ENCODE measurements around the gene GABRG3.

GABRG3 gene

DNA sequence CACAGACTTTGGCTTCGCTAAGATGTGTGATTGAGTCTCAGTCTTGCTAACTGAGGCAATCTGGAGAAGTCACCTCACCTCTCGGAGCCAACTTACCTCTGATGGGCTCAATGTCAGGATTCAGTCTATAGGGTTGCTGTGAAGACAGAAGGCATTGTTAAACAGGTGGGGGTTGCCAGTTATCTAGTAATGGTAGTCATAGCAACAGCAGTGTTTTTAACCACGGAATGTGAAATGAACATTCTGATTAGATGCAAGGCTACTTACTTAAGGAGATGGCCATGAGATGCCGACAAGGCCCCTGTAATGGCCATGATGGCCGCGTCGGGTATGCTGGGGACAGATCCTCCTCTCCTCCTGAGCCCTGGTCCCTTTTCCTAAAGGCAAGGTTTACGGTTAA, 243.1 kb downstream of the GABRG3 start:
- no peak overlapping the region for H3K4me3 ChIP-seq (ENCODE audit: insufficient read depth, low read length, poor library complexity, severe bottlenecking)
- no peaks in the 10 kb centered on the region for H3K36me3 ChIP-seq (ENCODE audit: low read length)
- no peak overlapping the region for H3K9ac ChIP-seq (ENCODE audit: low read length)
- no peaks in the 10 kb centered on the region for H3K9me3 ChIP-seq (ENCODE audit: insufficient read depth, low read length)
- H3K27me3 ChIP-seq (ENCODE audit: low read length) = no peaks in the 10 kb centered on the region
- no peaks in the 10 kb centered on the region for H3K9me2 ChIP-seq (replicated peaks; ENCODE audit: insufficient read depth, low read length)
- no peak overlapping the region for H3K4me2 ChIP-seq (ENCODE audit: low read depth, low read length, poor library complexity, severe bottlenecking)
- no peaks in the 10 kb centered on the region for H3F3A ChIP-seq (ENCODE audit: insufficient read depth)
- TF ChIP-seq EZH2phosphoT487 (conservative IDR thresholded peaks at IDR 0.05; ENCODE audit: low read length) = no peak
- TF ChIP-seq, protein P1, sequence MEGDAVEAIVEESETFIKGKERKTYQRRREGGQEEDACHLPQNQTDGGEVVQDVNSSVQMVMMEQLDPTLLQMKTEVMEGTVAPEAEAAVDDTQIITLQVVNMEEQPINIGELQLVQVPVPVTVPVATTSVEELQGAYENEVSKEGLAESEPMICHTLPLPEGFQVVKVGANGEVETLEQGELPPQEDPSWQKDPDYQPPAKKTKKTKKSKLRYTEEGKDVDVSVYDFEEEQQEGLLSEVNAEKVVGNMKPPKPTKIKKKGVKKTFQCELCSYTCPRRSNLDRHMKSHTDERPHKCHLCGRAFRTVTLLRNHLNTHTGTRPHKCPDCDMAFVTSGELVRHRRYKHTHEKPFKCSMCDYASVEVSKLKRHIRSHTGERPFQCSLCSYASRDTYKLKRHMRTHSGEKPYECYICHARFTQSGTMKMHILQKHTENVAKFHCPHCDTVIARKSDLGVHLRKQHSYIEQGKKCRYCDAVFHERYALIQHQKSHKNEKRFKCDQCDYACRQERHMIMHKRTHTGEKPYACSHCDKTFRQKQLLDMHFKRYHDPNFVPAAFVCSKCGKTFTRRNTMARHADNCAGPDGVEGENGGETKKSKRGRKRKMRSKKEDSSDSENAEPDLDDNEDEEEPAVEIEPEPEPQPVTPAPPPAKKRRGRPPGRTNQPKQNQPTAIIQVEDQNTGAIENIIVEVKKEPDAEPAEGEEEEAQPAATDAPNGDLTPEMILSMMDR (IDR thresholded peaks at IDR 0.05; ENCODE audit: insufficient read depth, low read length, poor library complexity, severe bottlenecking) = no peak
- no peak overlapping the region for H3K27ac ChIP-seq (ENCODE audit: low read depth, low read length)
- H4K20me1 ChIP-seq (ENCODE audit: low read depth, low read length) = no peaks in the 10 kb centered on the region
- H2AFZ ChIP-seq (ENCODE audit: low read depth, low read length, severe bottlenecking) = no peak overlapping the region
- no peaks in the 10 kb centered on the region for H3K79me2 ChIP-seq (ENCODE audit: insufficient read depth, low read length)

DNA sequence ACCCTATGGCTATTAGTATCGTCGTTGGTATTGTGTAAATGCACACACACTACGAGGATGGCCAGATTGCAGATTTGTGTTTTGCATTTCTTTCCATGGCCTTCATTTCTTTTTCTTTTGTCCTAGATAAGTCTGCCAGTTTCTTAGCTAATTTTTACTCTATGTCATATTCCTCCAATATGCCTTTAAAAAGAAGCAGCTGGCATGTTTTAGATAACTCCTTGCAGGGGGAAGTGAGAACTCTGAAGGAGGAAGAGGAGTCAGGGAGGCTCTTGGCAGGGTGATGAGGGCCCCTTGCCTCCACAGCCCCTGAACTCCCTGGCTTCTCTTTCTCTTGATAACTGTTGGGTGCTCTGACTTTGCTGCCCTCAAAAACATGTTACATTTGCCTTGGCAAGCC, 244.0 kb downstream of the GABRG3 start:
- Histone ChIP-seq H3K9ac (ENCODE audit: low read length) (no peak overlapping the region), H3K79me2 (ENCODE audit: insufficient read depth, low read length) (no peaks in the 10 kb centered on the region), H4K20me1 (ENCODE audit: low read depth, low read length) (no peaks in the 10 kb centered on the region), H3K4me2 (ENCODE audit: low read depth, low read length, poor library complexity, severe bottlenecking) (no peak overlapping the region), H3K9me3 (ENCODE audit: insufficient read depth, low read length) (no peaks in the 10 kb centered on the region), H2AFZ (ENCODE audit: low read depth, low read length, severe bottlenecking) (no peak overlapping the region), H3F3A (ENCODE audit: insufficient read depth) (no peaks in the 10 kb centered on the region), H3K36me3 (ENCODE audit: low read length) (no peaks in the 10 kb centered on the region), H3K27me3 (ENCODE audit: low read length) (no peaks in the 10 kb centered on the region), H3K4me3 (ENCODE audit: insufficient read depth, low read length, poor library complexity, severe bottlenecking) (no peak overlapping the region), H3K9me2 (replicated peaks; ENCODE audit: insufficient read depth, low read length) (no peaks in the 10 kb centered on the region), H3K27ac (ENCODE audit: low read depth, low read length) (no peak overlapping the region)
- TF ChIP-seq, protein P1 (IDR thresholded peaks at IDR 0.05; ENCODE audit: insufficient read depth, low read length, poor library complexity, severe bottlenecking) = no peak
- no peak for TF ChIP-seq EZH2phosphoT487 (conservative IDR thresholded peaks at IDR 0.05; ENCODE audit: low read length)

DNA sequence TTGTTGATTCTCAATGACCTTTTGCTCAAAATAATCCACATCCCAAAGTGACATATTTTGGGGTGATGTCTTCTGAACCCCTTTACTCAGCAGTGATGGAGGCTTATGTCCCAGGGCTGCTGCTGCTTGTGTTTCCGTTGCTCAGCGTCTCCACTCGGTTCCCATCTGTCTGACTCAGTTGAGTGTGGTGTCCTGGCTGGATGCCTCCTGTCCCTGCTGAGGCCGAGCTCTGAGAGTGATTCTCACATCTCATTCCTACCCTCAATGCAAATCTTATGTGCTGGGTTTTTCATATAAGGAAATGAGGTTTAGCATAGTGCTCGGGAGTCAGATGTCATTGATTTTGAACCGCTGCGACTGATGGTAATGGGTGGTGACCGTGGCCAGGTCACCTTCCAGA, 247.4 kb downstream of the GABRG3 start:
- H4K20me1 ChIP-seq (ENCODE audit: low read depth, low read length) = no peaks in the 10 kb centered on the region
- TF ChIP-seq, protein P1 (IDR thresholded peaks at IDR 0.05; ENCODE audit: insufficient read depth, low read length, poor library complexity, severe bottlenecking) = no peak
- no peak for TF ChIP-seq EZH2phosphoT487 (conservative IDR thresholded peaks at IDR 0.05; ENCODE audit: low read length)
- H3K4me3 ChIP-seq (ENCODE audit: insufficient read depth, low read length, poor library complexity, severe bottlenecking) = no peak overlapping the region
- H3K27me3 ChIP-seq (ENCODE audit: low read length) = no peaks in the 10 kb centered on the region
- no peaks in the 10 kb centered on the region for H3K9me2 ChIP-seq (replicated peaks; ENCODE audit: insufficient read depth, low read length)
- H3K79me2 ChIP-seq (ENCODE audit: insufficient read depth, low read length) = no peaks in the 10 kb centered on the region
- no peak overlapping the region for H3K4me2 ChIP-seq (ENCODE audit: low read depth, low read length, poor library complexity, severe bottlenecking)
- H2AFZ ChIP-seq (ENCODE audit: low read depth, low read length, severe bottlenecking) = no peak overlapping the region
- H3F3A ChIP-seq (ENCODE audit: insufficient read depth) = no peaks in the 10 kb centered on the region
- H3K9ac ChIP-seq (ENCODE audit: low read length) = no peak overlapping the region
- H3K36me3 ChIP-seq (ENCODE audit: low read length) = no peaks in the 10 kb centered on the region
- no peaks in the 10 kb centered on the region for H3K9me3 ChIP-seq (ENCODE audit: insufficient read depth, low read length)
- H3K27ac ChIP-seq (ENCODE audit: low read depth, low read length) = no peak overlapping the region
